Astrocyte of the hippocampus (primary cell): ENCODE measurements around the gene NT5DC3.
"Not testable (repeated sequence)": the region's sequence is repeated elsewhere in the genome, so short reads cannot be mapped to it uniquely, and the experiment has no call there.

ENCODE experiments used
- DNase-seq: peaks from one replicate; pipeline ENCODE4 v3.0.0; 2011; ENCODE audit warnings: low read depth, low spot score

NT5DC3 gene

DNA sequence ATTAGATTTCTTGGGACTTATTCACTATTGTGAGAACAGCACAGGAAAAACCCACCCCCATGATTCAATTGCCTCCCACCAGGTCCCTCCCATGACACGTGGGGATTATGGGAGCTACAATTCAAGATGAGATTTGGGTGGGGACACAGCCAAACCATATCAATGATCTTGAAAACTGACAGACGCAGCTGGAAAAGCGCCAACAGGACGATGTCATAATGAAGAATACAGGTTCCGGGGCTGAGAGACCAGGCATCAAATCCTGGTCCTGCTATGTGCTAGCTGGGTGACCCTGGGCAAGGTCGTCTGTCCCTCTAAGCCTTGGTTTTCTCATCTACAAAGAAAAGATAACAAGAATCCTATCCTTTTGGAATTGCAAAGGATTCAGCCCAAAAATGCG is 31.4 kb downstream of the NT5DC3 start:
- DNase-seq: not testable (repeated sequence)

DNA sequence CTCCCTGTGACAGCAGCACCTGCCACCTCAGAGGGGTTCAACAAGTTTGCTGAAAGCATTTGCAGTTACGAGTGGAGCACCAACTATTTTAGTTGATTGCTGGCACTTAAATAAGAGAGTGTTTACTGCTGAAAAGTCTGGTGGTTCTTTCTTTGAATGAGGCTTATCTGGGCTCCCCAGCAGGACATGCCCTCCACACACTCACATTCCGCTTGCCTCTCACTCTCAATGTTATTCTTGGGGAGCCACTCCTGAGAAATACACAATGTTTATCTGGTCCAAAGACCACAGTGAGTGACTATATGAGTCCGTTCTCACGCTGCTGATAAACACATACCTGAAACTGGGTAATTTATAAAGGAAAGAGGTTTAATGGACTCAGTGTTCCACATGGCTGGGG is 31.9 kb downstream of the NT5DC3 start:
- DNase-seq: peak; percentile 63

DNA sequence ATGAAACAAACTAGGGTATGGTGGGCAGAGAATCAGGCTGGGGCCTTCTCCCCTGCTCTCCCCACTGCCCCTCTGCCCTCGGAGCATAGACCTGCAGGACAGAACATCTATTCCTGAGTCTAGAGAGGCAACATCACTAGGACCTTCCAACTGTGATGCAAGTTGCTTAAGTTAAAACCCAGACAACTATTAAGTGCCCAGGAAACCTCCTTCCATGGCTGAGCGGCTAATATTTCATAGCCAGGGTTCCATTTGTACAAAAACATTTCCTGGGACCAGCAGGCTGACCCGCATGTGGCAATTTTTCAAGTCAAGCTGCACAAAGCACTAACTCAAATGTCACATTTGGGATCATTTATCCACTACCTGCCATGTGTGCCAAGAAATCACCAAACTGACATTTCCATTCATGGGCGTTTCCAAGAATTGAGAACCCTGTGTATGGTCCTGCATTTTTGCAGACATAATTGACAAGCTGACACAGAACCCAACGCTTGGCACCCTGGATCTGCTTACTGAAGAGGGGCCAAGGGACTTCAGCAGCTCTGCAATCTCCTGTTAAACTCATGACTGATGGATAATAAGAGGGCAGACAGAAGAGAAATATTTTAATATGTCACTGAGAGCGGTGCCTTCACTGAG is 32.7 kb downstream of the NT5DC3 start:
- no peak for DNase-seq

- no peak for DNase-seq
These were observed 33.3 kb downstream of the NT5DC3 start for GRCh38 chr12:103807561-103808238.

GRCh38 chr12:103806803-103807202 is 34.2 kb downstream of the NT5DC3 start:
- DNase-seq: no peak

- DNase-seq: no peak
These were observed 35.2 kb downstream of the NT5DC3 start for GRCh38 chr12:103805655-103806360.

GRCh38 chr12:103803847-103804246 is 37.2 kb downstream of the NT5DC3 start:
- DNase-seq: no peak

DNA sequence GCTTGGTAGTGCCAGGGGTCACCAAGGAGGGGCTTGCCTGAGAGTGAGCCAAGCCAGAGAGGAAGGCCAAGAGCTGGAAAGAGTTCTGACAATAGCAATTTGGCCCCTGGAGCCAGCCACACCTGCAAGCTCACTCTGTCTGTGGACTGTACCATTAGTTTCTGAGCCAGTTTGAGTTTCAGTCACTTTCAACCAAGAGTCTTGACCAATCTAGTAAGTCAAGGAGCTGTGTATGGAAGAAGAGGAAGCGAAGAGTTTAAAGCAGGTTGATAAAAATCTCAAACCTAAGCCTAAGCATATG is 38.5 kb downstream of the NT5DC3 start:
- DNase-seq: no peak

DNA sequence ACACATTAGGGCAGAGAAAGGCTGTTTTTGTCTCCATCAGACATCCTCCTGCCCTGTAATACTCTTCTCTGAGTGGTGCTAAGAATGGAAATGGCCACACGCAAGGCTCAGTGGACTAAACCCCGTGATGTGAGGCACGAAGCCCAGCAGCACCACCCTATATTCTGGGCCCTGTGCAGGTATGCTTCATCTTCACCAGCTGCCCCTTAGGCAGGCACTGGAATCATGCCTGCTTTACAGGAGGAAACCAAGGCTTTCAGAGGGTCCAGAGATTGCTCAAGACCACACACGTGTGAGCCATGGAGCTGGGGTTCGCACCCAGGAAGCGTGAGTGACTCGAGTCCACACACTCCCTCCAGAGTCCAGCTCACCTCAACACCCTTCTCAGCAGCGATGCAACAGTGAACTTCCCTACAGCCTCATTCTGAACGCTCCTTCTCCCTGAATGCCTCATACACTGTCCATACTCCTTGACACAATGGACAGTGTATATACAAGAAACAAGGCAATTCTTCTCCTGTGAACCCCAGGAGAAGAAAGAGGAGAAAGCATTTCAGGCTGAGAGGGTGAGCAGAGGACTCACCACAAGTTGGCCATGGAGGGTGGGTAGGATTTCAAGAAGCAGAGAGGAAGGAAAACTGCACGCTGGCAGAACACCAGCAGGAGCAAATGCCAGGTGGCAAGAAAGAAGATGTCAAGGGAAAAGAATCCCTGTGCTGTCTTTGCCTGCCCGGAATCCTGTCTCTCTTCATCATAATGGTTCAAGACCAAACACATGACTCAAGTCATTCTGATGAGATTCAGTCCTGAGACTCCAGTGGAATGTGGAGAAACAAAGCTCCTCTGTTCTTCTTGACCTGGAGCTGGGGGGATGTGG is 39.1 kb downstream of the NT5DC3 start:
- DNase-seq: peak; percentile 81

DNA sequence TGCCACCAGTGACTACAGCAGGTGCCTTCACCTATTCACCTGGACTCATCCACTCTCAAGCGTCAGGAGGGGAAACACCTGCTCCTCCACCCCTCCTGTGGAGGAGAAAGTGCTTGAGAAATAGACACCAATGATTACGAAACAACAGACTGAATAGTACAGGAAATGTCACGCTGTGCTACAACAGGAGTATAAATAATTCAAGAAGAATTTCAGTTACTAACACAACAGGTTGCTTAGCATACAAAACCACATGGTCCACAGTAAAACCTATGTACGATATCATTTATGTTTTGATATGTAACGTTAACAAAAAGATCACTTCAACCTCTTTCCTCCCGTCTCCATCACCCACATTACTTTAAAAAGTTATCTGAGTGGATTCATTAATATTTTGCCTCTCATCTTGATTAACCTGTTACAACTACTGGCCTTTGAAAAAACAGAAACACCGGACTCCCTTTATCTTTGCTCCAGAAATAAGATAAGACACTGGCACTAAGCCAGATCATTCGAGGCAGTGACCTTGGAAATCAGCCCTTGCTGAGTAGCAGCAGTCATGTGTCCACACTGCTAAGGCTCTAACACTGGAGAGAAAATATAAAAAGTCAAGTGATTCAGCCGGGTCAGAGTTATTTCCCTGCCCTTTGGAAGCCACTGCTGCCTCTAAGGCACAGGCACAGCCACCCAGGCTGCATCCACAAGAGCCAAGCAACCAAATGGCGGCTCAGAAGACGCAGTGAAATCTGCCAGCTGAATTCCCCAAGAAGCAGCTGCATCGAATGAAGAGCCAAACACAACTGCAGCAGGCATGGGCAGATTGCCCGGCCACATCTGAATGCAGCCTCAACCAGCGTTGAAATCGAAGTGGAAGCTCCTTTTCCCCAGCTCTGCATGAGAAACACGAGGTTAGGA is 40.9 kb downstream of the NT5DC3 start:
- peak; percentile 85 for DNase-seq

- DNase-seq: no peak
These were observed 41.6 kb downstream of the NT5DC3 start for GRCh38 chr12:103799504-103799856.

GRCh38 chr12:103798586-103798985 is 42.4 kb downstream of the NT5DC3 start:
- no peak for DNase-seq

GRCh38 chr12:103794309-103795213 is 46.5 kb downstream of the NT5DC3 start:
- DNase-seq: no peak

DNA sequence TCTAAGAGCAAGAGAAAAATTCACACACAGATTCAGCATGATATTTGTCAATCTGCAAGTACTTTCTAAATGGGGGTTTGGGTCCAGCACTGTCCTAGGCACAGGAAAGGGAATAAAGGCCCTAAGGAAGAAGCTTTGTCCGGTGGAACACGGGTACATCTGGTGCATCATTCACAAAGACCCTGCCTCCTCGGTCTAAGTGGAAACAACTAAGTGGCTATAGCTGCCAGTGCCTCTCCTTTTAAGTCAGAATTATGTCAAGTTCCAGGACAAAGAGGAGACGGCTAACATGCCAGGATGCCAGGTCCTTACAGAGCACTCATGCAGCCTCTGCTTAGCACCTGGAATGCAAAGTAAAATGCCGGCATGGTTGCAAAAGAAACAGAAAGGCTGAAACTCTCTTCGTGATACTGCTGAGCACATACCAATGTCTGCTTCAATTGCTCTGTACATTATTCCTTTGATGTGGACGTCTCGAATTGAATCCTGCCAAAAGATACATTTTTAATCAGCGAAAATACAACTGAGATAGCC is 47.5 kb downstream of the NT5DC3 start:
- no peak for DNase-seq

GRCh38 chr12:103793046-103793445 is 48.0 kb downstream of the NT5DC3 start:
- no peak for DNase-seq

DNA sequence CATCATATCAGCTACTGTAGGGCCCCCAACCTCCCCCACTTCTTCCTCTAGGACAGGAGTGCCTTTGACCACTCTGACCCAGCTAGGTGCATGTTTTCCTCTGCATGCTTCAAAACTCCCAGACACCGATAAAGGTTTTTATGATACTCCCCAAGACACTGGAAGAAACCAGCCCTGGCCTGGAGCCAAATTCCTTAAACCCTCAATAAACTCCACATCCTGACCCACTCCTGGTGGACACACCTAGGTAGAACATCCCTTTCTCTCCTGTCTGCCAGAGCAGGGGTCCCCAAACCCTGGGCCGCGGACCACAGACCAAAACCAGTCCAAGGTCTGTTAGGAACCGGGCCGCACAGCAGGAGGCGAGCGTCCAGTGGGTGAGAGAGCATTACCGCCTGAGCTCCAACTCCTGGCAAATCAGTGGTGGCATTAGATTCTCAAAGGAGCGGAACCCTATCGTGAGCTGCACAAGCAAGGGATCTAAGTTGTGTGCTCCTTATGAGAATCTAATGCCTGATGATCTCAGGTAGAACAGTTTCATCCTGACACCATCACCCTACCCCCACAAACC is 49.6 kb downstream of the NT5DC3 start:
- no peak for DNase-seq

GRCh38 chr12:103786201-103786600 is 54.8 kb downstream of the NT5DC3 start:
- DNase-seq: no peak

- peak; percentile 55 for DNase-seq
These were observed 55.6 kb downstream of the NT5DC3 start for GRCh38 chr12:103785243-103786031.
